ENCODE data around the gene MEX3A.
"Not testable (repeated sequence)": the region's sequence is repeated elsewhere in the genome, so short reads cannot be mapped to it uniquely, and the experiment has no call there.

Gene MEX3A

DNA sequence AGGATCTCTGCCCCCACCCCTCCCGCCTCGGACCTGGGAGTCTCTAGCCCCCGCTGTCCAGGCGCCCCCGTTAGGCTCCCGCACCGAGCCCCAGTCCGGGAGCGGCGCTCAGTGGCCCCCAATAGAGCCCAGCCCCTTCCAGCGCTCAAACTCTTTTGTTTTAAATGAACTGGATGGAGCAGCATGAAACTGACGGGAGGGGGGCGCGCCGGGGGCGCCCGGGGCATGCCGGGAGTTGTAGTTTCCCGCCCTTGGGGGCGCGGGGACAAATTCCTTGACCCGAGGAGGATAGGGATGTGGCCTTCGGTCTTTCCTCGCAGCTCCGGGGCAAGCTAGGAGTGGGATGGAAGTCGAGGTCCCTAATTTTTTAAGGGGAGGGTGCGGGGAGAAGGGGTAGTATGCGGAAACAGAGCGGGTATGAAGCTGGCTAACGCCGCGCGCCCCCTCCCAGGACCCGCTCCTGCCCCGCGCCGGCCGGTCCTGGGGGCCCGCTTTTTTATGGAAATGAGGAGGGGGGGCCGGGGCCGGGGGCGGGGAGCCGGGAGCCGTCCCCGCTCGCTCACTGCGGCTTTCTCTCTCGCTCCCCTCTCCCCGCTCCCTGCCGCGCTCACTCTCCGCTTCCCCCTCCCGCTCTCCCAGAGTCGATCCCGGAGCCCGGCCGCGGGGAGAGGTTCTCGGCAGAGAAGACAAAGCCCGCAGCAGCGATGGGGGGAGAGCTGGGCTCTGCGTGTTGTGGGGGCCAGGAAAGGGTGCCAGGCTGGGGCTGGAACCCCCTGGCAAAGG lies at the start of gene MEX3A:
Gene MEX3A, minus strand, starts transcription at position 157 of the 783 bp plus-strand sequence. CDS start 467 bp downstream, outside the sequence.
- H3K4me3 Mint-ChIP-seq, result peak within 1 kb of the TSS; percentile 84
- H3K4me1 Mint-ChIP-seq (ENCODE audit: low read depth), result peaks cover 6% of the 10 kb centered on the region
- H3K27me3 Mint-ChIP-seq, result peaks cover 18% of the 10 kb centered on the region
- no peaks in the 10 kb centered on the region for H3K36me3 Mint-ChIP-seq
- no peaks in the 10 kb centered on the region for H3K9me3 Mint-ChIP-seq (ENCODE audit: low read depth)
- H3K27ac Mint-ChIP-seq, result no peak within 1 kb of the TSS

GRCh38 chr1:156130578-156130942 lies 48.3 kb upstream of the MEX3A start:
- no peaks in the 10 kb centered on the region for H3K9me3 Mint-ChIP-seq (ENCODE audit: low read depth)
- no peak overlapping the region for H3K27ac Mint-ChIP-seq
- H3K36me3 Mint-ChIP-seq, result no peaks in the 10 kb centered on the region
- H3K4me1 Mint-ChIP-seq (ENCODE audit: low read depth), result peaks cover 43% of the 10 kb centered on the region
- no peak overlapping the region for H3K4me3 Mint-ChIP-seq
- no peaks in the 10 kb centered on the region for H3K27me3 Mint-ChIP-seq

GRCh38 chr1:156129687-156130577 lies 47.7 kb upstream of the MEX3A start:
- Mint-ChIP-seq H3K9me3 (ENCODE audit: low read depth) (no peaks in the 10 kb centered on the region), H3K36me3 (no peaks in the 10 kb centered on the region), H3K4me3 (no peak overlapping the region), H3K4me1 (ENCODE audit: low read depth) (peaks cover 47% of the 10 kb centered on the region), H3K27ac (peak overlapping the region; percentile 70), H3K27me3 (no peaks in the 10 kb centered on the region)

- H3K27me3 Mint-ChIP-seq, result no peaks in the 10 kb centered on the region
- H3K9me3 Mint-ChIP-seq (ENCODE audit: low read depth), result no peaks in the 10 kb centered on the region
- no peaks in the 10 kb centered on the region for H3K36me3 Mint-ChIP-seq
- H3K4me1 Mint-ChIP-seq (ENCODE audit: low read depth), result peaks cover 57% of the 10 kb centered on the region
- H3K27ac Mint-ChIP-seq, result no peak overlapping the region
- H3K4me3 Mint-ChIP-seq, result peak overlapping the region; percentile 52
Observed at GRCh38 chr1:156128654-156129597, 46.7 kb upstream of the MEX3A start.

- Mint-ChIP-seq H3K27ac (no peak overlapping the region), H3K36me3 (no peaks in the 10 kb centered on the region), H3K4me1 (ENCODE audit: low read depth) (peaks cover 64% of the 10 kb centered on the region), H3K9me3 (ENCODE audit: low read depth) (no peaks in the 10 kb centered on the region), H3K4me3 (peak overlapping the region; percentile 52), H3K27me3 (no peaks in the 10 kb centered on the region)
Observed at GRCh38 chr1:156128308-156128653, 46.0 kb upstream of the MEX3A start.

- Mint-ChIP-seq H3K4me3 (peak overlapping the region; percentile 72), H3K27ac (peak overlapping the region; percentile 64), H3K36me3 (peaks cover 2% of the 10 kb centered on the region), H3K4me1 (ENCODE audit: low read depth) (peaks cover 72% of the 10 kb centered on the region), H3K27me3 (no peaks in the 10 kb centered on the region), H3K9me3 (ENCODE audit: low read depth) (no peaks in the 10 kb centered on the region)
Observed at GRCh38 chr1:156126630-156127534, 44.6 kb upstream of the MEX3A start.

- no peak overlapping the region for H3K27ac Mint-ChIP-seq
- peaks cover 72% of the 10 kb centered on the region for H3K4me1 Mint-ChIP-seq (ENCODE audit: low read depth)
- H3K36me3 Mint-ChIP-seq, result peaks cover 2% of the 10 kb centered on the region
- H3K4me3 Mint-ChIP-seq, result peak overlapping the region; percentile 36
- no peaks in the 10 kb centered on the region for H3K9me3 Mint-ChIP-seq (ENCODE audit: low read depth)
- no peaks in the 10 kb centered on the region for H3K27me3 Mint-ChIP-seq
Observed at GRCh38 chr1:156126043-156126629, 43.9 kb upstream of the MEX3A start.

DNA sequence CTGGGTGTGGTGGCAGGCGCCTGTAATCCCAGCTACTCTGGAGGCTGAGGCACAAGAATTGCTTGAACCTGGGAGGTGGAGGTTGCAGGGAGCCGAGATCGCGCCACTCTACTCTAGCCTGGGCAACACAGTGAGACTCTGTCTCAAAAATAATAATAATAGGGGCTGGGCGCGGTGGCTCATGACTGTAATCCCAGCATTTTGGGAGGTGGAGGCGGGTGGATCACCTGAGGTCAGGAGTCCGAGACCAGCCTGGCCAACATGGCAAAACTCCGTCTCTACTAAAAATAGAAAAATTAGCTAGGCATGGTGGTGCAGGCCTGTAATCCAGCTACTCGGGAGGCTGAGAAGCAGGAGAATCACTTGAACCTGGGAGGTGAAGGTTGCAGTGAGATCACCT lies 43.3 kb upstream of the MEX3A start:
- not testable (repeated sequence) for H3K36me3 Mint-ChIP-seq; H3K27ac Mint-ChIP-seq; H3K27me3 Mint-ChIP-seq; H3K9me3 Mint-ChIP-seq (ENCODE audit: low read depth)
- Mint-ChIP-seq H3K4me1 (ENCODE audit: low read depth) (peaks cover 73% of the 10 kb centered on the region), H3K4me3 (peak overlapping the region; percentile 59)

GRCh38 chr1:156124557-156125483 lies 42.6 kb upstream of the MEX3A start:
- H3K36me3 Mint-ChIP-seq, result peaks cover 2% of the 10 kb centered on the region
- peaks cover 72% of the 10 kb centered on the region for H3K4me1 Mint-ChIP-seq (ENCODE audit: low read depth)
- H3K4me3 Mint-ChIP-seq, result peak overlapping the region; percentile 59
- H3K27me3 Mint-ChIP-seq, result no peaks in the 10 kb centered on the region
- H3K27ac Mint-ChIP-seq, result peak overlapping the region; percentile 61
- no peaks in the 10 kb centered on the region for H3K9me3 Mint-ChIP-seq (ENCODE audit: low read depth)

DNA sequence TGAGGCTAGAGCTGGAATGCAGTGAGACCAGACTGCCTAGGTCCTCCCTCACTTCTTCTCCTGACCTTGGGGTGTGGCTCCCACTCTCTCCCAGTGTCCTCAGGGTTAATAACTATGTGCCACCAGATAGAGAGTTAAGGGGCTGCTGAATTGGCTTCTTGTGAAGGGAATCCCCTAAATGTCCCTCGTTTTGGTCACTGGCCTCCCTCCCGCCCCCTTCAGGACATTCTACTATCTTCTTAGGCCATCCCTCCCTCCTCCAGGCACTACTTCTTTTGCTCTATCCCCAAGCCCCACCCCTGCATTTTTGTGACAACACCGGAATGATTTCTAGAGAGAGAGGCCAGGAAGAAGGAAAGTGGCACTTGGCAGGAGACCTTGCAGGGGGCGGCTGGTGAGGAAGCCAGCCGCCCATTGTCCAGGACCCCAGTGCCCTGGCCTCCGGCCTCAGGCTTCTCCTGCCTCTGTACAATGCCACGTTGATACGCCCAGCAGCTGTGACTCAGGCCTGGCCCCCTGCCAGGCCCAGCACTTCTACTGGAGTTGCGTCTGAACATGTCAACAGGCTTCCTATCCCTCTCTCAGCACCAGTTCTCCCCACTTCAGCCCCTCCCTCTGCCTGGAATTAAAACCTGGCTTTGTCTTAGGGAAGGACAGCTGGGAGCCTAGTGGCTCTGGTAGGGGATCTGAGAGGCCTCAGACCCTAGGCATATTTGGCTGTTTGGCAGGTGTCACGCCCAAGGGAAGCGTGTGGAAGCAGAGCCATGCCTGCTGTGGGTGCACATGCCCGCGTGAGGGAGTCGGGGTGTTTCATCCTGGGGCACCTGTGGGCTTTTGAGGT lies 41.3 kb upstream of the MEX3A start:
- Mint-ChIP-seq H3K27me3 (no peaks in the 10 kb centered on the region), H3K4me3 (peak overlapping the region; percentile 67), H3K27ac (peak overlapping the region; percentile 50), H3K36me3 (peaks cover 2% of the 10 kb centered on the region), H3K9me3 (ENCODE audit: low read depth) (no peaks in the 10 kb centered on the region), H3K4me1 (ENCODE audit: low read depth) (peaks cover 63% of the 10 kb centered on the region)

- peaks cover 61% of the 10 kb centered on the region for H3K4me1 Mint-ChIP-seq (ENCODE audit: low read depth)
- H3K27me3 Mint-ChIP-seq, result no peaks in the 10 kb centered on the region
- H3K4me3 Mint-ChIP-seq, result no peak overlapping the region
- no peaks in the 10 kb centered on the region for H3K9me3 Mint-ChIP-seq (ENCODE audit: low read depth)
- peaks cover 4% of the 10 kb centered on the region for H3K36me3 Mint-ChIP-seq
- no peak overlapping the region for H3K27ac Mint-ChIP-seq
Observed at GRCh38 chr1:156122519-156123355, 40.5 kb upstream of the MEX3A start.
